Uterus (tissue), 2 donors: ENCODE data around the gene PCSK9.

Experiments
- CTCF ChIP-seq, 4 experiments: fragments of 200-600 bp in 2 of 4; fragments of 450-650 bp in 2 of 4; sonication (generic) in 2 of 4; IDR thresholded peaks; one replicate each; pipeline ENCODE4 v1.5.1; 2016 to 2019; ENCODE audit warnings: antibody characterized with exemption in 4 of 4, mild to moderate bottlenecking in 2 of 4, moderate library complexity in 1 of 4
- POLR2A ChIP-seq, 2 donors: fragments of 450-650 bp; IDR thresholded peaks; one replicate each; pipeline ENCODE4 v1.6.1; 2016; ENCODE audit warnings: antibody characterized with exemption in 2 of 2, mild to moderate bottlenecking in 1 of 2, moderate library complexity in 1 of 2

DNA sequence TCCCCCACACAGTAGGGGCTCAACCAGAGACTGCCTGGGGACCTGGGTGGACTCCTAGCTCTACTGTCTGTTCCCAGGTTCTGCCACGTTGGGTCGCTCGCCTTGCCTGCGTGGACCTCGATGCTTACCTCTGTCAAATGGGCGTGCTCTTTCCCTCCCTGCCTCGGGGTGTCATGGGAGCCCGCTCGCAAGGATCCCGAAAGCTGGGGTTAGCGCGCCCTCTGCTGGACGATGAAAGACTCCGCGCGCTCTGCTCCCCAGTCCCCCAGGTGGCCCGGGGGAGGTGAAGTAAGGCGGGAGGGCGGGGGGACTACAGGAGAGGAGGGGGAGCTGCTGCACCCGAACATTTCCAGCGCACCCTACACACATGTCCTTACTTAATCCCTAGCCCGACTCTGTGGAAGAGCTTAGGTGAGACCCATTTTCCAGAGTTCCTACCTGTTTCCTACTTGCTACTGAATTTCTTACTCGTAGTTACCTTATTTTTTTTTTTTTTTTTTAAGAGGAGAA is 42.9 kb upstream of the PCSK9 start:
- TF ChIP-seq CTCF (IDR thresholded peaks at IDR 0.05): peak; percentile 39 to 56 (median 48)
- TF ChIP-seq POLR2A (IDR thresholded peaks at IDR 0.05): no peak
